ENCODE measurements around the gene TWSG1.

DNA sequence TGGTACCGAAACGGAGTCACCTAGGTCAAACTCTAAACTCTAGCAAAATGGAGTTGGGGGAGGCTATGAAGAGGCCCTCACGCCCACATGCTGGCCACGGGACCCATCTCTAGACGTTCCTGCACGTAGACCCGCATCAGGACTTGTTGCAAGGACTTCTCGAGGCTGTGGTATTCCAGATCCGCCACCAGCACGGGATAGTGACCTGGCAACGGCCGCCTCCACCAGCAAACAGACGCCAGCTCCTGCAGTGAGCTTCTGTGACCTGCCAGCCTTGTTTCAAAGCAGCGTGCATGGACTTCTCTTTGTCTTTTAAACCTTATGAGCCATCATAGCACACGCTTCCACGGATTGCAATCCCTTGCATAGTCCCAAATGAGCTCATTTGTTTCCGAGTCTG lies 100.5 kb downstream of the TWSG1 start:
- TF ChIP-seq POLR2AphosphoS5 (IDR thresholded peaks at IDR 0.05; ENCODE audit: insufficient read depth, low read depth, low read length): no peak
- no peak for TF ChIP-seq MYC (IDR thresholded peaks at IDR 0.05; ENCODE audit: low read depth, low read length)
- TF ChIP-seq, protein P1, sequence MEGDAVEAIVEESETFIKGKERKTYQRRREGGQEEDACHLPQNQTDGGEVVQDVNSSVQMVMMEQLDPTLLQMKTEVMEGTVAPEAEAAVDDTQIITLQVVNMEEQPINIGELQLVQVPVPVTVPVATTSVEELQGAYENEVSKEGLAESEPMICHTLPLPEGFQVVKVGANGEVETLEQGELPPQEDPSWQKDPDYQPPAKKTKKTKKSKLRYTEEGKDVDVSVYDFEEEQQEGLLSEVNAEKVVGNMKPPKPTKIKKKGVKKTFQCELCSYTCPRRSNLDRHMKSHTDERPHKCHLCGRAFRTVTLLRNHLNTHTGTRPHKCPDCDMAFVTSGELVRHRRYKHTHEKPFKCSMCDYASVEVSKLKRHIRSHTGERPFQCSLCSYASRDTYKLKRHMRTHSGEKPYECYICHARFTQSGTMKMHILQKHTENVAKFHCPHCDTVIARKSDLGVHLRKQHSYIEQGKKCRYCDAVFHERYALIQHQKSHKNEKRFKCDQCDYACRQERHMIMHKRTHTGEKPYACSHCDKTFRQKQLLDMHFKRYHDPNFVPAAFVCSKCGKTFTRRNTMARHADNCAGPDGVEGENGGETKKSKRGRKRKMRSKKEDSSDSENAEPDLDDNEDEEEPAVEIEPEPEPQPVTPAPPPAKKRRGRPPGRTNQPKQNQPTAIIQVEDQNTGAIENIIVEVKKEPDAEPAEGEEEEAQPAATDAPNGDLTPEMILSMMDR (IDR thresholded peaks at IDR 0.05; ENCODE audit: extremely low read depth in 1 of 2, insufficient read depth in 1 of 2, low read depth in 1 of 2, low read length in 2 of 2): no peak
- no peak for TF ChIP-seq POLR2A (IDR thresholded peaks at IDR 0.05; ENCODE audit: low read depth, low read length)
- TF ChIP-seq JUN (IDR thresholded peaks at IDR 0.05; ENCODE audit: borderline replicate concordance, insufficient read depth, insufficient read length, low read depth): no peak
- TF ChIP-seq, protein P2, sequence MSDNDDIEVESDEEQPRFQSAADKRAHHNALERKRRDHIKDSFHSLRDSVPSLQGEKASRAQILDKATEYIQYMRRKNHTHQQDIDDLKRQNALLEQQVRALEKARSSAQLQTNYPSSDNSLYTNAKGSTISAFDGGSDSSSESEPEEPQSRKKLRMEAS (IDR thresholded peaks at IDR 0.05; ENCODE audit: insufficient read depth, insufficient read length): no peak
- no peak for TF ChIP-seq EZH2 (IDR thresholded peaks at IDR 0.05; ENCODE audit: borderline replicate concordance, low read depth, low read length, severe bottlenecking)
- TF ChIP-seq FOS (IDR thresholded peaks at IDR 0.05; ENCODE audit: borderline replicate concordance, insufficient read depth, low read length): no peak
- no peak for TF ChIP-seq GATA2 (IDR thresholded peaks at IDR 0.05; ENCODE audit: insufficient read depth, insufficient read length, low read depth, low read length)
